Activated naive CD4-positive, alpha-beta T cell treated with Interleukin-2 at 50 U/mL for 16 hours (primary cell): ENCODE measurements around the gene UNC5CL.

ENCODE experiments used
- DNase-seq: peaks from one replicate; pipeline ENCODE4 v3.0.0-alpha.2; 2020

UNC5CL gene

DNA sequence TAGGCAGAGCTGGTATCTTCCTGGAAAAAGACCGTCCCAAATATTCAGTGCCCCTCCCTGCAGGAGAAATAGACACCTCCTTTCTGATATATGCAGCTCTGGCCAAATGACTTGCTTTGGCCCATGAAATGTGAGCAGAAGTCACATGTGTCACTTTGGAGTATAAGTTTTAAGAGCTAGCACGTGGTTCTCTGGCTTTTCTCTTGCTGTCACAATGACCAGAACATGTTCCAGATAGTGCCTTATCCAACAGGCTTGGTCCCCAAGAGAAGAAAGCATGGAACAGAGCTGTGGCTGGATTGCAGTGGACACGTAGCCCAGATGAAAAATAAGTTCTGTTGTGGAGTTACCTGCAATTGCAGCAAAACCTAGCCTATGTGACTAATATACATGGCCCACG, 40.4 kb downstream of the UNC5CL start:
- DNase-seq, result no peak

DNA sequence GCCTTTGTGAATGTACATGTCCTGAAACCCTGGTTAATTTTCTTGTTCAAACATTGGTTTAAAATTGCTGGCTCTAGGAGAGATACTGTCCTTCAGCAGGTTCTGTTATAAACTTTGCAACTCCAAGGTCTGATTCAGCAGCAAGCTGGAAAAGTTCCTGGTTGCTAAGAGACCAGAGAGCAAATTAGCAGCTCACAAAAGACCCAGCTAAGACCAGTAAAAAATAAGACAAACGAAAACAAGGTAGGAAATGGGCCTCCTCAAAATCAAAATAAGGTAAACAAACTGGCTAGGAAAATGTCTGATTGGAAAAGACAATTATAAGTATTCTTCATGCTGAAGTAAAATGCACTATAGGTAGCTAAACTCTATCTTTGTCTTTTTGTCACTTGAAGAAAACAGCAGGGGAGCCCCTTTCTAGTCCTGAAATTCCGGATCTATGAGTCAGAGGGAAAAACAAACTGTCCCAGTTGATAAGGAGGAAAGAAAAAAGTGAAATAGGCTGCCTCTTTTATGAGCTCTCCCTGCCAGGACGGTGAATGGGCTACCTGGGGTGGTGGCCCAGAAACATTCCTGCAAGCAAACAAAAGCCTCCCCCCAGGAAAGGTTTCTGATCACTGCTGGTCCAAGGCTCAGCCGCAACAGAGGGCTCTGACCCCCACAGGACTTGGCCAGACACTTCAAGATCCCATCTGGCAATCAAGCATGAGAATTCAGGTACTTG, 41.6 kb downstream of the UNC5CL start:
- DNase-seq, result no peak

DNA sequence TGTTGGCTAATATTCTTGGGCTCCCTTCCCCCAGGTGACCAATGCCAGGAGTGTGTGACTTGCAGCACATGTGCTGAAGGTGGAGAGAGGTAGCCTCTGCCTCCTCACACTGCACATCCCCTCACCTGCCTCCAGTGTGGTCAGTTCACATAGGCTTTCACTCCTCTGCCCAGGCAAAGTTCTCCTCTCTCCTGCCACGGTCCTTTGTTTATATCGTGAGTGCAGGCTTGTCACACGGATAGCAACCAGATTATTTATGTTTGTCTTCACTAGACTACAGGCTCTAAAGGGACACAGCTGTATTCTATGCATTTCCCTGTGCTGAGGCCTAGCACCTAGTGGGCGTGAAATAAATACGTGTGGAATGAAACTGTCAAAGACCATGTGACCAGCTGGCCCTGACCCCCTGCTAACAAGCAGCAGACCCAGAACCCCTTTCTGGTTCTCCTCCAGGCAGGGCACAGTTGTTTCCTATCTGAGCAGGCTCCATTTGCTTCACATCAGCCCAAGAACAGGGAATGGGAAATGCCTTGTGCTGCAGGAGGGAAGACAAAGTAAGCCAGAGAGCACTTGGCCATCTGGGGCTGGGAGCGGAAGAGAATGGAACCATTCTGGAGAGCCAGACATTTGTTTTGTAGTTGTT, 42.3 kb downstream of the UNC5CL start:
- DNase-seq, result no peak

DNA sequence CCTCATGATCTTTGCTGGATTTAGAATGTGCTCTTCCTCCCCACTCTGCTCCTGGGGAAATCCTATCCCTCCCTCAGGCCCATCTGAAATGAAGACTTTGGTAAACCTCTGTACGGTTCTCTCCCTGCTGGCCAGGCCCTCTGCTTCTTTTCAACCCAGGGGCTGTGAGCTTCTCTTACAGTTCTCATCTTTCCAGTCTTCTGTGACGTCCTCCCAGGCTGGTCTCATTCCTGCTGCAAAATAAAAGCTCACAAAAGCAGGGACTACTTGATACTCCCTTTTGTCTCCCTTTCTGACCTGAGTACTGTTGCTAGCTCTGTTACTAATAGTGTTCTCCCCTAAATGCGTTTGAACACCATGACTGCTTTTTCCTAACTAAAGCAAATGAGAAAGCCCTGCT, 46.3 kb downstream of the UNC5CL start:
- DNase-seq, result no peak

DNA sequence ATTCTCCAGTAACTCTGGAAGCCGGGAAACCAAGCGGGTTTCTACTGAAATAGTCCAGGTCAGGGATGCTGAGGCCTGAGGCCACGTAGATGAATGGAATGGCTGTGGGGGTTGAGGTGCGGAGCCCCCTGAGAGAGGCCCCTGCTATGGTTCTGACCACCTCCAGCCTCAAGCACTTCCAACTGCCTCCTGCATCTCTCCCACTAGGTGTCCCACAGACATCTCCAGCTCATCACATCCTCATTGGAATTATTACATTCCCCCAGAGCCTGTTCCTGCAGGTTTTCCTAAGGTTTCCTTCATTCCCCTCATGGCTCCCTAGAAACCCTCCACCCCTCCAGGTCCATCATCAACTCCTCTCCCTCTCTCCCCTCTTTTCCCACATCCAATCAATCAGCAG, 48.7 kb downstream of the UNC5CL start:
- no peak for DNase-seq

DNA sequence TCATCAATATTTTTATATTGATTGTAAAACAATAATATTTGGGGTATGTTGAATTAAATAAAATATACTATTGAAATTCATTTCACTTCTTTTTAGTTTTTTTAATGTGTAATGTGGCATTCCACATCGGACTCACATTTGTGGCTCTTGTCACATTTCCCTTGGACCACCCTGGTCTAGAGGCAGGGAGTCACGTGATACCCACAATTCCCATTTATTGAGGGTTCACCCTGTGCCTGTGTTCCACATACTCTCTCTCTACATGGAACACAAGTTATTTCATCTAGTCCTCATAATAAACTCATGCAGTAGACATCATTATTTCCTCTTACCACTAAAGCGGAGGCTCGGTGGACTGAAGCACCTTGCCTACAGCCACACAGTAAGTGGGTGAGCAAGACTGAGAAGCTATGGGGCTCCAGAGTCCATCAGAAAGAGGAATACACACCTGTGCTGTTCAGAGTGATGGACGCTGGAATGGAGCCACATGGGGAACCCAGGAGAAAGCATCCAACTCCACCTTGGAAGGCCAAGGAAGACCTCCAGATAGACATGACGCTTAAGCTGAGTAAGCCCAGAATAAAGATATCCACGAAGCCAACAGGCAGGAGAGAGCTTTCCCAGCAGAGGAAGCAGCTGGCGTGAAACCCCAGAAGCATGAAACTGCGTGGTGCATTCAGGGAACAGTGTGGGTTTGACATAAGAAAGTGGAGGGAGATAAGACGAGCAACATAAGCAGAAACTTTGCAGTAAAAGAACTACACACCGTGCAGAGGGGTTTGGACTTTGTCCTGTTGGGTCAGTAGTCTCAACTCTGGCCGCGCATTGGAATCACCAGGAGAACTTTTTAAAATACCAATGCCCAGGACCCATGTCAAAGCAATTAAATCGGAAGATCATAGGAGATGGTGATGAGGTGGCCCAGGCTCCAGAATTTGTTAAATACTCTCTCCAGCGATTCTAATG, 49.5 kb downstream of the UNC5CL start:
- DNase-seq, result no peak

DNA sequence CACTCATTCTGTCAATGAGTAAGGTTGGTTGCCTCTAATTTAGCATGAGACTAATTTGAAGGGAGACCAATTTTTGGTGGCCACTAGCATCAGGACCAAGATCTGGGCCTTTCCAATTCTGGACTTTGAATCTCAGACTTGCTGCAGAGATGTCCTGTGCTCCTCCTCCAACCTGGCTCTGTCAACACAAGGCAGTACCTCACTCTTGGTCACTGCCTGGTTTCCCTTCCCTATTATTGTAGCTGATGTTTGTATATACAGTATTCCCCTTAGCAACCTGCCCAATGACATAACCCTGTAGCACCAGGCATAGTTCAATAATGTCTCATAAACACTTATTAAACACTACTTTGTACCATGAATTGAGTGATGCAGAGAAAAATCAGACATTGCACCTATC, 50.4 kb downstream of the UNC5CL start:
- DNase-seq, result no peak

DNA sequence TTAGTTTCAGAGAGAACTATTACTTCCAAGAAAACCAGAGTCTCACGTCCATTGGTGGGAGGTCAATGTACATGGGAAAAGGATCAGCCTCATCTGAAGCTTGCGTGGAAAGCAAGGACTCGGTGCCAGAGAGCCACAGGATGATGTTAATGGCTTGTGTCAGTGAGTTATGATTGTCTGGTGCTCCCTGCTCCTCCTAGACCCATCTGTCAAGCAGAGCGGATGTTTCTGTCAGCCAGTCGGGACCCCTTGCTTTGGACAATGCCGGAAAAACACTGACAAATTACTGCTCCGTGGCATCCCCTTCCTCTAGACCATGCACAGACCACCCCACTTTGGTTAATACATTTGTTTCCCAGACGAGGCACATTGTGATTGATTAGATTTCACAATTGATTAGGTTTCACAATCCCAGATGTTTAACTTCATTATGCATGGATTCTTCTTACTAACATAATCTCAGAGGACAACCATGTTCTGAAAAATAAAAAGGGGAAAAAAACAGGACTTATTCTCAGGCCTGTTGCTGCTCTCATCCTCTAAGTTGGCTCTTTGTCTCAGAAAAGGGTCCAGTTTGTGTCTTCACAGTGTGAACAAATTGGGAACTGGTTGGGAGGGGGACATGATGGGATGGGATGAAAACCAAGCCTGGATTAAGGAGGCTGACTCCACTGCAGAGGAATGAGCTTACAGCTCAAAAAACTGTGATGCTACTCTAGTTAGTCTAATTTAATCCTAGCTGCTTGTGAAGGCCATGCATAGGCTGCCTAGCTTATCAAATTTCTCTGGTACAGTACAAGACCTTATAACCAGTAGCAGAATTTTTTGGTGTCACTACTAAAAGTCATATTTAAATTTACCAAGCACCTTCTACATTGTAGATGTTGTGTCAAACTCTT, 51.9 kb downstream of the UNC5CL start:
- no peak for DNase-seq

DNA sequence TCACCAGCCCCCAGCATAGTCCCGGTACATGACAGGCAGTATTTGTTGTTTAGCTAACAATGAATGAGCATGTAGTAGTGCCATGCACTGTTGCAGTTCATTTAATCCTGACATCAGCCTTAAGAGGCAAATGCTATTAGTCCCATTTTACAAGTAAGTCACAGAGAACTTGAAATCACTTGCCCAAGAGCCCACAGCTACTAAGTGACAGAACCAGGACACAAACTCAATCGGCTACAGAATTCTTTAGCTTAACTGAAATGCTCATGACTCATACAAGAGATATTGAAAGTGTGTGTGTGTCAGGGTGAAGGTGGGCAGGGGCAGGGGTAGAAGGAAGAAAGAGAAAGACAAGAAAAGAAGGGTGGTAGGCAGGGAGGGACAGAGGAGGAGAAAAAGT, 52.7 kb downstream of the UNC5CL start:
- no peak for DNase-seq

DNA sequence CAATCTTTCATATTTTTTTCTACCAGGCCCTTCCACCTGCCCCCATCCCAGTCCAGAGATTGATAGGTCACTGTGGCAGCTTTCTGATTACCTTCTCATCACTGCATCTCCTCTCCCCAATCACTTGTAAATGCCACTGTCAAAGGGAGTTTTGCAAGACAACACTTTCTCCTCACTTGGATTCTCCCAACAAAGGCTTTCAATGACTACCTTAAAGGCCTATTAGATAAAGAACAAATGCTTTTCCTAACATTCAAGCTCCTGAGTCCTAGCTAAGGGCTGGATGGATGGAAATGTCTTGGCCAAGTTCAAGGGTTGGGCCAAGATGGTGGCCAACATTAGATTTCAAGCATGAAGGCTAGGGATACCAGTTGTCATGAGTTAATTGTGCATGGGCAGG, 55.3 kb downstream of the UNC5CL start:
- DNase-seq, result no peak

DNA sequence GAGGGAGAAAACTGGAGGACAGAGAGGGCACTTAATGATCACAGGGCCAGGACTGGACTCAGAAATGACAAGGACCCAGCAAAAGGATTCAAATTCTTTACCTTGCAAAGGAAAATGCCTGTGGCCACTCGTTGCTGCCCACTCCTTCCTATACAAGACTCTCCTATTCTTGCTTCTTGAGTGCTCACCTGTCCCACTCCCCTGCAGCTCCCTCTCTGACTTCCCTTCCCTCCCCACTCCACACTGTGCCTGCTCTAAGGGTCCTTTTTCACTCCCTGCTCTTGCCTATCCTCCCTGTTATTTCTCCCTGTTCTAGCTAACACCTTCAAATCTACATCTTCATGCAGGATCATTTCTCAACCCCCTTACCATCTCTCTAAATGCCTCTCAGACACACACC, 56.1 kb downstream of the UNC5CL start:
- no peak for DNase-seq

DNA sequence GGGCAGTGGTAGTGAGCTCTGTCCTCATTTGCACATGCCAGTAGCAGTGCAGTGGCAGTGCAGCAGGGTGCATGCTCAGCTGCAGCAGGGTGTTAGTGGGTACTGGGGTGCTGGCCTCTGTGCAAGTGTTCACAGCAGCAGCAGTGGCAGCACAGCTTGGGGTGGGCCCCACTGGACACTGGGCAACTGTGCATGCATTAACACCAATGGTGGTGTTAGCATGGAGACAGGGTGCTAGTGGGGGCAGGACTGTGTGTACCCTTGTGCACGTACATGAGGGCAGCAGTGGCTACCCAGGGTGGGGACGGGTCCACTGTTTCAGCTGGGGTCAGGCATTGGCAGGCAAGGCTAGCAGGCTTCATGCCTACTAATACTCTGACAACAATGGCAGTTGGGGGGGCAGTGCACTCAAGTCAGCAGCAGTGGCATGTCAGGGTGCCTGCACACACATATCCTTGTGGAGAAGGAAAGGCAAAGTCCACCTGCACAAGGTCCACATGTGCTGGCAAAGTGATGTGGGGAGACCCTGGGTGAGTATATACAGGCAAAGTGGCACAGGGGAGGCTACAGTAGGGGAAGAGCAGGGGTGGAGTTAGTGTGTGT, 60.2 kb downstream of the UNC5CL start:
- no peak for DNase-seq

DNA sequence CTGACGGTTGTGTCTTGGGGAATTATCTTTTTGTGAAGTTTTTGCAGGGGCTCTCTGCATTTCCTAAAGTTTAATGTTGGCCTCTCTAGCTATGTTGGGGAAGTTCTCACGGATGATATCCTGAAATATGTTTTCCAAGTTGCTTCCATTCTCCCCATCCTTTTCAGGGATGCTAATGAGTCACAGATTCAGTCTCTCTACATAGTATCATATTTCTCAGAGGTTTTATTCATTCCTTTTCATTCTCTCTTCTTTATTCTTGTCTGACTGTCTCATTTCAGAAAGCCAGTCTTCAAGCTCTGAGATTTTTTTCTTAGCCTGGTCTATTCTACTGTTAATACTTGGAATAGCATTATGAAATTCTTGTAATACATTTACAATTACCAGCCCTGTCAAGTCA, 61.3 kb downstream of the UNC5CL start:
- DNase-seq, result no peak

DNA sequence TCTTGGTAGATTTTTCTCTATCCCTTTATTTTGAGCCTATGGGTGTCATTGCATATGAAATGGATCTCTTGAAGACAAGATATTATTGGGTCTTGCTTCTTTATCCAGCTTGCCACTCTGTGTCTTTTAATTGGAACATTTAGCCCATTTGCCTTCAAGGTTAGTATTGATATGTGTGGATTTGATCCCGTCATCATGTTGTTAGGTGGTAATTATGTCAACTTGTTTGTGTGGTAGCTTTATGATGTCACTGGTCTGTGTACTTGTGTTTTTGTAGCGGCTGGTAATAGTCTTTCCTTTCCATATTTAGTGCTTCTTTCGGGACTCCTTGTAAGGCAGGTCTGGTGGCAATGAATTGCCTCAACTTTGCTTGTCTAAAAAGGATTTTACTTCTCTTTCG, 61.9 kb downstream of the UNC5CL start:
- no peak for DNase-seq
